HepG2 (cell line): ENCODE results near the gene USP8. TPM values are rescaled to one million over a fixed set of nuclear protein-coding genes. Genes with fewer than 3 reads are reported as not detected.

Source experiments
- ATAC-seq: fragments of 200-7000 bp; cut with Tn5 transposase; 3 replicates; pipeline ENCODE4 v1.9.1; 2020; ENCODE audit warnings: mild to moderate bottlenecking, moderate library complexity
- BruUV-seq: library from RNA; stranded (reverse); fragments of 400-500 nt; replicated peaks from 2 replicates; lab custom pipeline; 2021; lab: Mats Ljungman, UMichigan
- CTCF ChIA-PET: fragments of 300-600 bp; formaldehyde crosslinking; extraction: SDS; loops from one replicate; lab custom pipeline; 2021; ENCODE audit warnings: low total read pairs, inconsistent platforms, low intra/inter-chr PET ratio; lab: Yijun Ruan, JAX
- POLR2A ChIA-PET: fragments of 350-600 bp; sonication (Branson Sonifier 250); formaldehyde crosslinking; loops from one replicate; lab custom pipeline; 2020; ENCODE audit warnings: antibody characterized with exemption, inconsistent platforms; lab: Yijun Ruan, JAX
- DNase-seq: peaks from one replicate; pipeline ENCODE4 v3.0.0-alpha.2; 2015; ENCODE audit warnings: low spot score
- FAIRE-seq: peaks from 3 replicates; lab custom pipeline; 2011; peaks lifted over from hg19 to GRCh38; lab: Jason Lieb, UNC
- H2AFZ ChIP-seq: one replicate; pipeline ENCODE4 v1.6.1; 2011; ENCODE audit warnings: low read length, inconsistent platforms
- H3K27ac ChIP-seq: fragments of 300-600 bp; 3 replicates; pipeline ENCODE4 v1.8.0; 2011; ENCODE audit warnings: mixed run types, mild to moderate bottlenecking, mixed read lengths, low read length, inconsistent platforms; ENCODE audit not compliant: insufficient read depth; ENCODE audit errors: extremely low read length
- H3K27me3 ChIP-seq, 2 experiments: fragments of 200-600 bp in 1 of 2; 2 replicates in 1 of 2; 3 replicates in 1 of 2; pipeline versions ENCODE4 v1.6.0 to v1.8.0; 2011; ENCODE audit warnings: low read length in 2 of 2, mild to moderate bottlenecking in 2 of 2, moderate library complexity in 2 of 2, inconsistent platforms in 1 of 2; ENCODE audit not compliant: insufficient read depth in 2 of 2, control insufficient read depth in 1 of 2
- H3K36me3 ChIP-seq, 2 experiments: fragments of 200-600 bp in 1 of 2; replicated peaks in 1 of 2; 2 replicates in 1 of 2; 3 replicates in 1 of 2; pipeline versions ENCODE4 v1.5.1 to v1.8.0; 2011; ENCODE audit warnings: low read length in 2 of 2, inconsistent platforms in 1 of 2; ENCODE audit not compliant: insufficient read depth in 2 of 2, control insufficient read depth in 1 of 2
- H3K4me1 ChIP-seq: 2 replicates; pipeline ENCODE4 v1.5.1; 2012; ENCODE audit warnings: low read length, inconsistent platforms; ENCODE audit not compliant: insufficient read depth
- H3K4me2 ChIP-seq: 2 replicates; pipeline ENCODE4 v1.6.0; 2011; ENCODE audit warnings: low read depth, low read length, inconsistent platforms
- H3K4me3 ChIP-seq, 3 experiments: fragments of 200-600 bp in 1 of 3; sonication (generic), shearing (Covaris generic) in 1 of 3; replicated peaks in 1 of 3; 2 replicates each; pipeline ENCODE4 v1.5.1; 2011 to 2016; ENCODE audit warnings: low read length in 3 of 3, inconsistent platforms in 2 of 3, low read depth in 2 of 3, mild to moderate bottlenecking in 2 of 3, control low read depth in 1 of 3, mixed read lengths in 1 of 3; ENCODE audit not compliant: insufficient read depth in 1 of 3
- H3K79me2 ChIP-seq: one replicate; pipeline ENCODE4 v1.6.1; 2011; ENCODE audit warnings: low read length, inconsistent platforms; ENCODE audit not compliant: insufficient read depth
- H3K9ac ChIP-seq: 2 replicates; pipeline ENCODE4 v1.6.0; 2011; ENCODE audit warnings: mild to moderate bottlenecking, low read depth, low read length, inconsistent platforms; ENCODE audit not compliant: insufficient read depth
- H3K9me3 ChIP-seq: 2 replicates; pipeline ENCODE4 v1.5.1; 2012; ENCODE audit warnings: mild to moderate bottlenecking, low read length
- H4K20me1 ChIP-seq: 2 replicates; pipeline ENCODE4 v1.6.0; 2011; ENCODE audit warnings: inconsistent platforms, mild to moderate bottlenecking, low read length, moderate library complexity; ENCODE audit not compliant: insufficient read depth
- HMGA1 ChIP-seq: sonication (generic); formaldehyde crosslinking; conservative IDR thresholded peaks from 2 replicates; pipeline ENCODE4 v1.4.0; 2020; ENCODE audit warnings: missing genetic modification reagents
- NFYB ChIP-seq: sonication (generic); formaldehyde crosslinking; IDR thresholded peaks from 2 replicates; pipeline ENCODE4 v1.4.0; 2020; ENCODE audit warnings: missing genetic modification reagents
- TAF1 ChIP-seq: sonication (generic); formaldehyde crosslinking; IDR thresholded peaks from 2 replicates; pipeline ENCODE4 v1.4.0; 2020; ENCODE audit warnings: missing genetic modification reagents
- ZNF160 ChIP-seq: sonication (generic); formaldehyde crosslinking; IDR thresholded peaks from 2 replicates; pipeline ENCODE4 v1.8.0; 2022; ENCODE audit warnings: mild to moderate bottlenecking, inconsistent platforms, missing genetic modification reagents
- WGBS: methylation state at CpG from one replicate; pipeline ENCODE4 v1.1.6; 2017; ENCODE audit warnings: low lambda C conversion rate; 5-methylcytosine and 5-hydroxymethylcytosine counted together
- in situ Hi-C: cut with HindIII; loops from 2 replicates; pipeline ENCODE4 v1.10.0; 2017; ENCODE audit warnings: low pct_unique_long_range_greater_than_20kb; ENCODE audit not compliant: extremely low pct_ligation_motif_present
- intact Hi-C: fragments of 100-400 bp; cut with micrococcal nuclease; formaldehyde crosslinking; loops from one replicate; pipeline ENCODE4 v1.10.0; 2022; ENCODE audit not compliant: unreplicated experiment
- polyA plus RNA-seq, 8 experiments: library from polyadenylated mRNA; depleted of rRNA in 3 of 8; stranded (reverse) in 7 of 8; unstranded in 1 of 8; fragments of >200 nt; fragmentation: Illumina TruSeq in 4 of 8; extraction: Trizol in 4 of 8; gene quantifications; 2 replicates each; pipeline versions ENCODE4 v1.2.1 to v1.2.3, GENCODE V29; 2011 to 2016; ENCODE audit warnings: low read depth in 4 of 8, missing spikeins in 1 of 8, mixed read lengths in 1 of 8; ENCODE audit not compliant: insufficient read depth in 1 of 8
- total RNA-seq, 5 experiments: library from RNA; depleted of rRNA; stranded (reverse); fragments of >200 nt; fragmentation: Illumina TruSeq; extraction: Trizol; gene quantifications; 2 replicates each; pipeline ENCODE4 v1.2.3, GENCODE V29; 2016; ENCODE audit warnings: low read depth in 1 of 5
- TF ChIP-seq, protein P1 (sequence below): sonication (generic); formaldehyde crosslinking; conservative IDR thresholded peaks from 2 replicates; pipeline ENCODE4 v1.5.0; 2020; ENCODE audit warnings: missing genetic modification reagents

Gene USP8
- total and polyA plus RNA-seq, 2 of the 13 experiments (the other 11 are each of a cell fraction or from before 2014, with no cell fraction given), result 36.4 to 50.7 TPM

DNA sequence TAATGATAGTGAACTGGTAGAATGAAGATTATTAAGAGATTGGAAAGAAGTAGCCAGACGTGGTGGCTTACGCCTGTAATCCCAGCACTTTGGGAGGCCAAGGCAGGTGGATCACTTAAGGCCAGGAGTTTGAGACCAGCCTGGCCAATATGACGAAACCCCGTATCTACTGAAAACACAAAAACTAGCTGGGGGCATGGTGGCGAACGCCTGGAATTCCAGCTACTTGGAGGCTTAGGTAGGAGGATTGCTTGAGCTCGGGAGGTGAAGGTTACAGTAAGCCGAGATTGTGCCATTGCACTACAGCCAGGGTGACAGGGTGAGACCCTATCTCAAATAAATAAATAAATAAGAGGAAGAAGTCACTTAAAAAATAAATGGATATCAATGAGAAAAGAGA, 14.0 kb downstream of the USP8 start:
- no peak overlapping the region for H2AFZ ChIP-seq
- no peak overlapping the region for H3K27ac ChIP-seq
- peaks cover 43% of the 10 kb centered on the region for H3K79me2 ChIP-seq
- intact Hi-C loops (no loop called here), in situ Hi-C loops (no loop called here)
- ChIA-PET CTCF (no interaction called here), POLR2A (no interaction called here)
- H3K9ac ChIP-seq, result no peak overlapping the region
- ATAC-seq, result no peak
- no peak overlapping the region for H3K4me3 ChIP-seq
- H3K4me2 ChIP-seq, result no peak overlapping the region
- 94% methylated on average over 8 of the region's 8 CpGs for WGBS
- BruUV-seq, result no TSS peak
- no peak for FAIRE-seq
- H4K20me1 ChIP-seq, result peaks cover 13% of the 10 kb centered on the region
- H3K4me1 ChIP-seq, result peaks cover 15% of the 10 kb centered on the region
- no peaks in the 10 kb centered on the region for H3K9me3 ChIP-seq
- H3K36me3 ChIP-seq, result peaks cover 6 to 45% of the 10 kb centered on the region in 2 experiments
- H3K27me3 ChIP-seq, result no peaks in the 10 kb centered on the region; a peak in 1 of 5 replicates
- TF ChIP-seq NFYB (no peak), TAF1 (CRISPR knock-in tag) (no peak), HMGA1 (CRISPR knock-in tag) (no peak), ZNF160 (CRISPR knock-in tag) (no peak)
- no peak for DNase-seq

DNA sequence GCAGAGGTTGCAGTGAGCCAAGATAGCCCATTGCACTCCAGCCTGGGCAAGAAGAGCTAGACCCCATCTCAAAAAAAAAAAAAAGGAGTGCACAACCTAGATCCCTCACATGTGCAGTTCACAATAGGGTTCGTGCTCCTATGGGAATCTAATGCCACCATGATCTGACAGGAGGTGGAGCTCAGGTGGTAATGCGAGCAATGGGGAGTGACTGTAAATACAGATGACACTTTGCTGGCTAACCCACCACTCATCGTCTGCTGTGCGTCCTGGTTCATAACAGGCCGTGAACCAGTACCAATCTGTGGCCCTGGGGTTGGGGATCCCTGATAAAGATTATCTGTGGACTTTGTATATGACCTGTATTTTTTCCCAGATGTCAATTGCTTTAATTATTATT, 16.7 kb downstream of the USP8 start:
- H3K36me3 ChIP-seq, result peaks cover 8 to 58% of the 10 kb centered on the region in 2 experiments
- intact Hi-C loops, result no loop called here
- H3K9ac ChIP-seq, result no peak overlapping the region
- no peak overlapping the region for H3K27ac ChIP-seq
- ChIA-PET POLR2A (no interaction called here), CTCF (no interaction called here)
- FAIRE-seq, result no peak
- 98% methylated on average over 5 of the region's 5 CpGs for WGBS
- H3K4me3 ChIP-seq, result no peak overlapping the region
- H3K9me3 ChIP-seq, result no peaks in the 10 kb centered on the region
- H2AFZ ChIP-seq, result no peak overlapping the region
- H3K4me2 ChIP-seq, result no peak overlapping the region
- no peak for ATAC-seq
- H3K4me1 ChIP-seq, result peaks cover 1% of the 10 kb centered on the region
- in situ Hi-C loops, result no loop called here
- H3K79me2 ChIP-seq, result peaks cover 22% of the 10 kb centered on the region
- peaks cover 13% of the 10 kb centered on the region for H4K20me1 ChIP-seq
- BruUV-seq, result no TSS peak
- TF ChIP-seq, protein P1, sequence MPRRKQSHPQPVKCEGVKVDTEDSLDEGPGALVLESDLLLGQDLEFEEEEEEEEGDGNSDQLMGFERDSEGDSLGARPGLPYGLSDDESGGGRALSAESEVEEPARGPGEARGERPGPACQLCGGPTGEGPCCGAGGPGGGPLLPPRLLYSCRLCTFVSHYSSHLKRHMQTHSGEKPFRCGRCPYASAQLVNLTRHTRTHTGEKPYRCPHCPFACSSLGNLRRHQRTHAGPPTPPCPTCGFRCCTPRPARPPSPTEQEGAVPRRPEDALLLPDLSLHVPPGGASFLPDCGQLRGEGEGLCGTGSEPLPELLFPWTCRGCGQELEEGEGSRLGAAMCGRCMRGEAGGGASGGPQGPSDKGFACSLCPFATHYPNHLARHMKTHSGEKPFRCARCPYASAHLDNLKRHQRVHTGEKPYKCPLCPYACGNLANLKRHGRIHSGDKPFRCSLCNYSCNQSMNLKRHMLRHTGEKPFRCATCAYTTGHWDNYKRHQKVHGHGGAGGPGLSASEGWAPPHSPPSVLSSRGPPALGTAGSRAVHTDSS (CRISPR knock-in tag), result no peak
- TF ChIP-seq, all 625 proteins: peak for 0
- H3K27me3 ChIP-seq, result no peaks in the 10 kb centered on the region; a peak in 1 of 5 replicates
- no peak for DNase-seq
